HepG2 (cell line): ENCODE data around the gene RDH12. TPM values are rescaled to one million over a fixed set of nuclear protein-coding genes. Genes with fewer than 3 reads are reported as not detected.

Source experiments
- GTF2F1 ChIP-seq: fragments of 150-350 bp; IDR thresholded peaks from 2 replicates; pipeline ENCODE4 v1.6.1; 2014; ENCODE audit warnings: low read length
- HMGA1 ChIP-seq: sonication (generic); formaldehyde crosslinking; conservative IDR thresholded peaks from 2 replicates; pipeline ENCODE4 v1.4.0; 2020; ENCODE audit warnings: missing genetic modification reagents
- HOMEZ ChIP-seq: IDR thresholded peaks from 2 replicates; pipeline ENCODE4 v1.6.1; 2016; ENCODE audit warnings: low read depth
- JUN ChIP-seq: sonication (generic); formaldehyde crosslinking; IDR thresholded peaks from 2 replicates; pipeline ENCODE4 v1.4.0; 2020; ENCODE audit warnings: mild to moderate bottlenecking, missing genetic modification reagents
- MTF2 ChIP-seq: sonication (generic); formaldehyde crosslinking; IDR thresholded peaks from 2 replicates; pipeline ENCODE4 v1.5.0; 2020; ENCODE audit warnings: missing genetic modification reagents, borderline replicate concordance
- PAXIP1 ChIP-seq: sonication (generic); formaldehyde crosslinking; conservative IDR thresholded peaks from 2 replicates; pipeline ENCODE4 v1.4.0; 2020; ENCODE audit warnings: mild to moderate bottlenecking, missing genetic modification reagents, moderate library complexity
- SALL2 ChIP-seq: sonication (generic); formaldehyde crosslinking; IDR thresholded peaks from 2 replicates; pipeline ENCODE4 v1.8.1; 2023; ENCODE audit warnings: mild to moderate bottlenecking, missing genetic modification reagents, inconsistent platforms
- SETDB1 ChIP-seq: sonication (generic); formaldehyde crosslinking; IDR thresholded peaks from 2 replicates; pipeline ENCODE4 v1.5.1; 2020; ENCODE audit warnings: missing genetic modification reagents, mild to moderate bottlenecking, borderline replicate concordance
- TCF12 ChIP-seq, 2 experiments: fragments of 450-650 bp in 1 of 2; sonication (generic) in 1 of 2; formaldehyde crosslinking in 1 of 2; IDR thresholded peaks; 2 replicates each; pipeline versions ENCODE4 v1.6.1 to v1.8.0; 2017 to 2022; ENCODE audit warnings: antibody characterized with exemption in 1 of 2, mild to moderate bottlenecking in 1 of 2, missing genetic modification reagents in 1 of 2, moderate library complexity in 1 of 2
- YEATS2 ChIP-seq: sonication (generic); formaldehyde crosslinking; IDR thresholded peaks from 2 replicates; pipeline ENCODE4 v1.4.0; 2020; ENCODE audit warnings: missing genetic modification reagents, borderline replicate concordance
- ZBTB4 ChIP-seq: sonication (generic); formaldehyde crosslinking; IDR thresholded peaks from 2 replicates; pipeline ENCODE4 v1.4.0; 2020; ENCODE audit warnings: missing genetic modification reagents, mild to moderate bottlenecking, borderline replicate concordance
- ZFP36L2 ChIP-seq: sonication (generic); formaldehyde crosslinking; IDR thresholded peaks from 2 replicates; pipeline ENCODE4 v1.4.0; 2020; ENCODE audit warnings: missing genetic modification reagents
- ZIK1 ChIP-seq: sonication (generic); formaldehyde crosslinking; IDR thresholded peaks from 2 replicates; pipeline ENCODE4 v1.5.0; 2020; ENCODE audit warnings: mild to moderate bottlenecking, low read depth, missing genetic modification reagents, borderline replicate concordance
- ZMAT5 ChIP-seq: sonication (generic); formaldehyde crosslinking; IDR thresholded peaks from 2 replicates; pipeline ENCODE4 v1.5.0; 2020; ENCODE audit warnings: mild to moderate bottlenecking, low read depth, missing genetic modification reagents, borderline replicate concordance
- ZNF350 ChIP-seq: sonication (generic); formaldehyde crosslinking; IDR thresholded peaks from 2 replicates; pipeline ENCODE4 v1.4.0; 2020; ENCODE audit warnings: mild to moderate bottlenecking, low read depth, missing genetic modification reagents, borderline replicate concordance
- ZNF552 ChIP-seq: sonication (generic); formaldehyde crosslinking; IDR thresholded peaks from 2 replicates; pipeline ENCODE4 v1.9.0; 2022; ENCODE audit warnings: missing genetic modification reagents, mild to moderate bottlenecking, borderline replicate concordance
- ZNF780A ChIP-seq: sonication (generic); formaldehyde crosslinking; IDR thresholded peaks from 2 replicates; pipeline ENCODE4 v1.8.0; 2022; ENCODE audit warnings: mild to moderate bottlenecking, missing genetic modification reagents, moderate library complexity
- ZSCAN20 ChIP-seq: sonication (generic); formaldehyde crosslinking; IDR thresholded peaks from 2 replicates; pipeline ENCODE4 v1.4.0; 2020; ENCODE audit warnings: missing genetic modification reagents, mild to moderate bottlenecking, borderline replicate concordance
- polyA plus RNA-seq, 8 experiments: library from polyadenylated mRNA; depleted of rRNA in 3 of 8; stranded (reverse) in 7 of 8; unstranded in 1 of 8; fragments of >200 nt; fragmentation: Illumina TruSeq in 4 of 8; extraction: Trizol in 4 of 8; gene quantifications; 2 replicates each; pipeline versions ENCODE4 v1.2.1 to v1.2.3, GENCODE V29; 2011 to 2016; ENCODE audit warnings: low read depth in 4 of 8, missing spikeins in 1 of 8, mixed read lengths in 1 of 8; ENCODE audit not compliant: insufficient read depth in 1 of 8
- total RNA-seq, 5 experiments: library from RNA; depleted of rRNA; stranded (reverse); fragments of >200 nt; fragmentation: Illumina TruSeq; extraction: Trizol; gene quantifications; 2 replicates each; pipeline ENCODE4 v1.2.3, GENCODE V29; 2016; ENCODE audit warnings: low read depth in 1 of 5

RDH12 gene
- total and polyA plus RNA-seq, 2 of the 13 experiments (the other 11 are each of a cell fraction or from before 2014, with no cell fraction given), result 1.6 to 2.1 TPM

GRCh38 chr14:67729072-67729885 lies 27.6 kb downstream of the RDH12 start (continued):
- TF ChIP-seq PAXIP1 (CRISPR knock-in tag) (peak; percentile 69), SALL2 (CRISPR knock-in tag) (no peak), ZBTB4 (CRISPR knock-in tag) (0 out of 2 replicates have a peak, but pooled peaks have one; percentile 53), MTF2 (CRISPR knock-in tag) (peak; percentile 83; the same call in 1 of the 2 replicates), ZNF552 (CRISPR knock-in tag) (peak; percentile 70; the same call in 1 of the 2 replicates), TCF12 (IDR thresholded peaks at IDR 0.05) (no peak), TCF12 (CRISPR knock-in tag; IDR thresholded peaks at IDR 0.05) (no peak), HMGA1 (no peak), ZNF780A (CRISPR knock-in tag) (no peak), ZNF350 (CRISPR knock-in tag) (peak; percentile 76), JUN (CRISPR knock-in tag) (peak; percentile 39; the same call in 1 of the 2 replicates), ZIK1 (CRISPR knock-in tag) (no peak), SETDB1 (CRISPR knock-in tag) (no peak), ZSCAN20 (CRISPR knock-in tag) (no peak), HOMEZ (no peak), GTF2F1 (no peak), YEATS2 (CRISPR knock-in tag) (no peak), ZFP36L2 (CRISPR knock-in tag) (no peak), ZMAT5 (CRISPR knock-in tag) (no peak)
